Measurements from ENCODE around the gene MYO18A. TPM values are rescaled to one million over a fixed set of nuclear protein-coding genes. Genes with fewer than 3 reads are reported as not detected.

MYO18A gene
- total RNA-seq, 4 donors from 2014 or later = 104 to 359 (median 188) TPM

DNA sequence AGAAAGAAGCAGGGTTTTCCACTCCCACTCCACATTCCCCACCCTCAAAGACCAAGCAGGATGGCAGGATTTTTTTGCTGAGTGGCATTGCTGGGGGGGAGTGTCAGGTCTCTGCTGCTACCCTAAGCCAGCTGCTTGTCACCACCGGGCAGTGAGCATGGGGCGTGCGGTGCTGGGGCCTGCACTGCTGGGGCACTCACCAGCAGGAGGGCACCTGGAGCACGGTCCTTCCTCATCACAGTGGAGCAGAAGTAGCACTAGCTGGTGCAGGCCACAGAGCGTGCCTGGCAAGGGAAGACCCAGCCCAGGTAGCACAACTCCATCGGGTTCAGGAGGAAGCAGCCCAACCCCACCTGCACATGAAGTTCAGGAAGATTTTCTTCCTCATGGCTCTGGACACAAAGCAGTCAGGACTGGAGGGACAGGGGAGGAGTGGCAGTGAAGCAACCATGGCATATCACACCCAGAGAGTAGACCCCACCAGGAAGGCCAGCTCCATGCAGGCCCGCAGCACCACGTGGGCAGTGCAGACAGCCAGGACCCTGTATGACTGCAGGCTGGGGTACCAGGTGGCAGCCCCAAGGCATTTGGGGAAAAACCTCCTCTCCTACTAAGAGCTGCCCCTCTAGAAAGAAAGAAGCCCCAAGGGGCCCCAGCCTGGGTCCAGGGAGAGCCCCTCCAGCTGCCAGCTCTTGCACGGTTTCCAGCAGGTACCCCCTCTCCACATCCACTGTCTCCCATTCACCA, 16.7 kb upstream of the MYO18A start:
- no peak for DNase-seq
- no peak overlapping the region for H3K4me3 ChIP-seq
- H3K27ac ChIP-seq = no peak overlapping the region
- H3K9me3 ChIP-seq = no peaks in the 10 kb centered on the region
- TF ChIP-seq, protein P1, sequence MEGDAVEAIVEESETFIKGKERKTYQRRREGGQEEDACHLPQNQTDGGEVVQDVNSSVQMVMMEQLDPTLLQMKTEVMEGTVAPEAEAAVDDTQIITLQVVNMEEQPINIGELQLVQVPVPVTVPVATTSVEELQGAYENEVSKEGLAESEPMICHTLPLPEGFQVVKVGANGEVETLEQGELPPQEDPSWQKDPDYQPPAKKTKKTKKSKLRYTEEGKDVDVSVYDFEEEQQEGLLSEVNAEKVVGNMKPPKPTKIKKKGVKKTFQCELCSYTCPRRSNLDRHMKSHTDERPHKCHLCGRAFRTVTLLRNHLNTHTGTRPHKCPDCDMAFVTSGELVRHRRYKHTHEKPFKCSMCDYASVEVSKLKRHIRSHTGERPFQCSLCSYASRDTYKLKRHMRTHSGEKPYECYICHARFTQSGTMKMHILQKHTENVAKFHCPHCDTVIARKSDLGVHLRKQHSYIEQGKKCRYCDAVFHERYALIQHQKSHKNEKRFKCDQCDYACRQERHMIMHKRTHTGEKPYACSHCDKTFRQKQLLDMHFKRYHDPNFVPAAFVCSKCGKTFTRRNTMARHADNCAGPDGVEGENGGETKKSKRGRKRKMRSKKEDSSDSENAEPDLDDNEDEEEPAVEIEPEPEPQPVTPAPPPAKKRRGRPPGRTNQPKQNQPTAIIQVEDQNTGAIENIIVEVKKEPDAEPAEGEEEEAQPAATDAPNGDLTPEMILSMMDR (IDR thresholded peaks at IDR 0.05) = no peak
- no peak for TF ChIP-seq POLR2A (IDR thresholded peaks at IDR 0.05)
- no peaks in the 10 kb centered on the region for H3K36me3 ChIP-seq
- no peaks in the 10 kb centered on the region for H3K4me1 ChIP-seq
- H3K27me3 ChIP-seq = no peaks in the 10 kb centered on the region

- H3K27ac ChIP-seq = peak overlapping the region in 2 of 4 donors; percentile 23 to 42
- H3K9me3 ChIP-seq = no peaks in the 10 kb centered on the region
- no peak for TF ChIP-seq POLR2A (IDR thresholded peaks at IDR 0.05)
- TF ChIP-seq, protein P1 (IDR thresholded peaks at IDR 0.05) = no peak
Measured at GRCh38 chr17:29195465-29196081, 15.4 kb upstream of the MYO18A start.

GRCh38 chr17:29194669-29195068, 14.5 kb upstream of the MYO18A start:
- no peak overlapping the region for H3K27ac ChIP-seq
- H3K9me3 ChIP-seq = no peaks in the 10 kb centered on the region
- H3K4me1 ChIP-seq = no peaks in the 10 kb centered on the region
- no peak for DNase-seq
- TF ChIP-seq, protein P1 (IDR thresholded peaks at IDR 0.05) = no peak
- TF ChIP-seq POLR2A (IDR thresholded peaks at IDR 0.05) = no peak
- H3K4me3 ChIP-seq = no peak overlapping the region
- no peaks in the 10 kb centered on the region for H3K36me3 ChIP-seq
- no peaks in the 10 kb centered on the region for H3K27me3 ChIP-seq

More at GRCh38 chr17:29195465-29196081, 15.4 kb upstream of the MYO18A start:
- peak overlapping the region in 1 of 4 donors; percentile 4 for H3K4me3 ChIP-seq
- no peaks in the 10 kb centered on the region for H3K36me3 ChIP-seq
- no peaks in the 10 kb centered on the region for H3K27me3 ChIP-seq
- DNase-seq = peak in 2 of 3 donors; percentile 49 to 52
- H3K4me1 ChIP-seq = no peaks in the 10 kb centered on the region

DNA sequence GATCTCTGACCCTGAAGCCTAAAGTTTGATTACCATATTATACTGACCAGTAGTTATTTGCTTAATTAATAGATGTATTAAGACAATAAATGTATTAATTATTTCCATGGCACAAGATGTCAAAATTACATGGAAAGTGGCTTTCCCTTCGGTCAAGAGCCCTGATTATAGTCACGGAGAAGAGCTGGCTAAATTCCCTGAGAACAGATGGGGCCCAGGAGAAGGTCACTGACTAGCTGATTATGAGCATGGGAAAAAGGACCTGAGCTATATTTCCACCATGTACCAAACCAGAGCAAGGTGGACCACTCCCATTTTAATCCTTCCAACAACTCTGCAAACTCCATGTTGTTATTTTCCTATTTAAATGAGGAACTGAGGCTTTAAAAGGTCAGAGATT, 12.9 kb upstream of the MYO18A start:
- Histone ChIP-seq H3K4me3 (no peak overlapping the region), H3K9me3 (no peaks in the 10 kb centered on the region), H3K36me3 (no peaks in the 10 kb centered on the region), H3K27ac (no peak overlapping the region), H3K27me3 (no peaks in the 10 kb centered on the region), H3K4me1 (no peaks in the 10 kb centered on the region)
- DNase-seq = no peak
- TF ChIP-seq, protein P1 (IDR thresholded peaks at IDR 0.05) = no peak
- no peak for TF ChIP-seq POLR2A (IDR thresholded peaks at IDR 0.05)

- Histone ChIP-seq H3K9me3 (no peaks in the 10 kb centered on the region), H3K27ac (no peak overlapping the region), H3K27me3 (no peaks in the 10 kb centered on the region), H3K4me1 (no peaks in the 10 kb centered on the region), H3K4me3 (no peak overlapping the region), H3K36me3 (no peaks in the 10 kb centered on the region)
- no peak for TF ChIP-seq POLR2A (IDR thresholded peaks at IDR 0.05)
- TF ChIP-seq, protein P1 (IDR thresholded peaks at IDR 0.05) = no peak
- DNase-seq = no peak
Measured at GRCh38 chr17:29190592-29191207, 10.5 kb upstream of the MYO18A start.
